HCT116 (cell line): ENCODE data around the gene SART1. TPM values are rescaled to one million over a fixed set of nuclear protein-coding genes. Genes with fewer than 3 reads are reported as not detected.

ENCODE experiments used
- ATAC-seq: fragments of 200-7000 bp; cut with Tn5 transposase; 2 replicates; pipeline ENCODE4 v1.9.1; 2020; ENCODE audit warnings: mild to moderate bottlenecking, moderate library complexity
- BruUV-seq: library from RNA; stranded (reverse); fragments of 400-500 nt; replicated peaks from 2 replicates; lab custom pipeline; 2021; lab: Mats Ljungman, UMichigan
- CTCF ChIA-PET: fragments of 300-600 bp; sonication (Branson Sonifier 250); formaldehyde crosslinking; loops from one replicate; lab custom pipeline; 2021; ENCODE audit warnings: antibody characterized with exemption; lab: Charles Lee
- POLR2A ChIA-PET: fragments of 300-600, 350-600 bp; sonication (Branson Sonifier 250); formaldehyde crosslinking; loops from one replicate; lab custom pipeline; 2021; ENCODE audit warnings: antibody characterized with exemption; lab: Charles Lee
- RAD21 ChIA-PET, 2 experiments: fragments of 300-600 bp; sonication (Branson Sonifier 250); formaldehyde crosslinking; loops; one replicate each; lab custom pipeline; 2023; ENCODE audit warnings: low total read pairs in 2 of 2; ENCODE audit not compliant: uncharacterized antibody in 2 of 2, unreplicated experiment in 2 of 2, low non-redundant PET in 1 of 2; lab: Charles Lee
- DNase-seq: peaks from one replicate; pipeline ENCODE4 v3.0.0-alpha.2; 2010; ENCODE audit warnings: low read depth, low spot score
- H2AFZ ChIP-seq: fragments of 200-600 bp; shearing (Covaris generic), sonication (generic); 2 replicates; pipeline ENCODE4 v1.6.1; 2017; ENCODE audit warnings: low read depth, mixed run types, mixed read lengths, antibody characterized with exemption, low read length; ENCODE audit not compliant: poor library complexity, severe bottlenecking
- H3K27ac ChIP-seq: 2 replicates; pipeline ENCODE4 v1.5.1; 2012; ENCODE audit warnings: low read depth, low read length
- H3K27me3 ChIP-seq: fragments of 200-600 bp; sonication (generic); 2 replicates; pipeline ENCODE4 v1.6.1; 2016; ENCODE audit warnings: mixed run types, low read length, mixed read lengths; ENCODE audit not compliant: insufficient read depth
- H3K36me3 ChIP-seq, 2 experiments: fragments of 200-500 bp in 1 of 2; fragments of 200-600 bp in 1 of 2; sonication (Bioruptor generic) in 1 of 2; sonication (generic) in 1 of 2; 2 replicates each; pipeline versions ENCODE4 v1.5.1 to v1.6.1; 2014 to 2016; ENCODE audit warnings: low read length in 2 of 2, inconsistent platforms in 1 of 2, mixed read lengths in 1 of 2, mixed run types in 1 of 2; ENCODE audit not compliant: insufficient read depth in 2 of 2, control insufficient read depth in 1 of 2
- H3K4me1 ChIP-seq, 2 experiments: fragments of 200-600 bp in 1 of 2; sonication (generic) in 1 of 2; 2 replicates each; pipeline versions ENCODE4 v1.5.1 to v1.6.1; 2012 to 2017; ENCODE audit warnings: low read length in 2 of 2, inconsistent platforms in 1 of 2, mild to moderate bottlenecking in 1 of 2, mixed read lengths in 1 of 2, mixed run types in 1 of 2, moderate library complexity in 1 of 2; ENCODE audit not compliant: insufficient read depth in 2 of 2, control insufficient read depth in 1 of 2
- H3K4me2 ChIP-seq: fragments of 200-600 bp; sonication (generic); 2 replicates; pipeline ENCODE4 v1.6.1; 2017; ENCODE audit warnings: mixed run types, low read length, mixed read lengths
- H3K4me3 ChIP-seq, 2 experiments: fragments of 200-600 bp in 1 of 2; sonication (generic) in 1 of 2; replicated peaks in 1 of 2; 2 replicates each; pipeline ENCODE4 v1.5.1; 2011 to 2016; ENCODE audit warnings: low read length in 2 of 2, control low read depth in 1 of 2, low read depth in 1 of 2, mild to moderate bottlenecking in 1 of 2, mixed read lengths in 1 of 2, mixed run types in 1 of 2
- H3K79me2 ChIP-seq: fragments of 200-600 bp; sonication (generic); 2 replicates; pipeline ENCODE4 v1.6.1; 2017; ENCODE audit warnings: mild to moderate bottlenecking, mixed run types, low read length, moderate library complexity, mixed read lengths; ENCODE audit not compliant: insufficient read depth
- H3K9ac ChIP-seq: fragments of 200-600 bp; sonication (generic); 2 replicates; pipeline ENCODE4 v1.6.1; 2016; ENCODE audit warnings: low read length, mixed read lengths
- H3K9me2 ChIP-seq: fragments of 200-600 bp; sonication (generic), shearing (Covaris generic); 2 replicates; pipeline ENCODE4 v1.6.1; 2017; ENCODE audit warnings: mixed run types, mild to moderate bottlenecking, moderate library complexity; ENCODE audit not compliant: insufficient read depth
- H3K9me3 ChIP-seq, 2 experiments: fragments of 200-500 bp in 1 of 2; fragments of 200-600 bp in 1 of 2; sonication (Bioruptor generic) in 1 of 2; sonication (generic) in 1 of 2; 2 replicates each; pipeline ENCODE4 v1.6.1; 2014 to 2017; ENCODE audit warnings: low read length in 2 of 2, mixed read lengths in 2 of 2, inconsistent platforms in 1 of 2, low read depth in 1 of 2, mild to moderate bottlenecking in 1 of 2, mixed run types in 1 of 2, moderate library complexity in 1 of 2; ENCODE audit not compliant: control insufficient read depth in 1 of 2, insufficient read depth in 1 of 2
- H4K20me1 ChIP-seq: fragments of 200-600 bp; sonication (generic), shearing (Covaris generic); 2 replicates; pipeline ENCODE4 v1.6.1; 2017; ENCODE audit warnings: mixed run types, mild to moderate bottlenecking, moderate library complexity; ENCODE audit not compliant: insufficient read depth
- ATF3 ChIP-seq: IDR thresholded peaks from 2 replicates; pipeline ENCODE4 v1.6.1; 2012
- CBX3 ChIP-seq: IDR thresholded peaks from 2 replicates; pipeline ENCODE4 v1.6.1; 2012; ENCODE audit warnings: low read depth
- JUND ChIP-seq: IDR thresholded peaks from 2 replicates; pipeline ENCODE4 v1.6.1; 2012
- POLR2A ChIP-seq: IDR thresholded peaks from 2 replicates; pipeline ENCODE4 v1.7.0; 2011; ENCODE audit warnings: borderline replicate concordance; ENCODE audit not compliant: insufficient read depth, insufficient read length; ENCODE audit errors: extremely low read depth
- POLR2AphosphoS5 ChIP-seq: IDR thresholded peaks from 2 replicates; pipeline ENCODE4 v1.6.1; 2011; ENCODE audit warnings: mild to moderate bottlenecking, low read depth, low read length, moderate library complexity
- SP1 ChIP-seq: IDR thresholded peaks from 2 replicates; pipeline ENCODE4 v1.6.1; 2012; ENCODE audit warnings: low read depth
- SRF ChIP-seq: IDR thresholded peaks from 2 replicates; pipeline ENCODE4 v1.6.1; 2012; ENCODE audit warnings: low read depth
- TCF7L2 ChIP-seq: IDR thresholded peaks from 2 replicates; pipeline ENCODE4 v1.7.0; 2011; ENCODE audit warnings: borderline replicate concordance, inconsistent platforms; ENCODE audit not compliant: insufficient read depth, insufficient read length; ENCODE audit errors: extremely low read depth
- YY1 ChIP-seq: IDR thresholded peaks from 2 replicates; pipeline ENCODE4 v1.6.1; 2011; ENCODE audit warnings: low read length, low read depth, moderate library complexity, mild to moderate bottlenecking; ENCODE audit not compliant: insufficient replicate concordance; ENCODE audit errors: extremely low read depth
- ZBTB33 ChIP-seq: IDR thresholded peaks from 2 replicates; pipeline ENCODE4 v1.6.1; 2011; ENCODE audit warnings: mild to moderate bottlenecking, low read length, moderate library complexity; ENCODE audit not compliant: insufficient replicate concordance; ENCODE audit errors: extremely low read depth
- ZFX ChIP-seq: fragments of 450-650 bp; IDR thresholded peaks from 2 replicates; pipeline ENCODE4 v1.6.1; 2017
- intact Hi-C: fragments of 100-400 bp; cut with micrococcal nuclease; formaldehyde crosslinking; loops from 2 replicates; pipeline ENCODE4 v1.10.0; 2022
- total RNA-seq: library from RNA; stranded (reverse); gene quantifications from one replicate; pipeline ENCODE4 v1.2.1, GENCODE V29; 2021; ENCODE audit not compliant: unreplicated experiment

The SART1 gene
- total RNA-seq, 1 experiment from 2014 or later: 47.9 TPM

GRCh38 chr11:66001942-66002647 is 40.6 kb downstream of the SART1 start, which contains the start of the genes BANF1 and EIF1AD:
Gene BANF1, plus strand, starts transcription at chr11:66002503. Its CDS starts 748 bp downstream, at chr11:66003251.
Gene EIF1AD, minus strand, starts transcription at chr11:66002157. Its CDS starts 1,768 bp downstream, at chr11:66000389.
- Histone ChIP-seq H3K4me2 (peak within 1 kb of the TSS; percentile 85), H3K4me1 (peaks cover 12 to 37% of the 10 kb centered on the region in 2 experiments), H3K9me3 (no peaks in the 10 kb centered on the region), H4K20me1 (no peaks in the 10 kb centered on the region; the same call in 1 of the 2 replicates), H3K9ac (peak within 1 kb of the TSS; percentile 93), H3K4me3 (peak within 1 kb of the TSS; percentile 98 to 100), H3K79me2 (peaks cover 60% of the 10 kb centered on the region), H3K27ac (peak within 1 kb of the TSS; percentile 87), H2AFZ (no peak within 1 kb of the TSS), H3K27me3 (no peaks in the 10 kb centered on the region), H3K9me2 (no peaks in the 10 kb centered on the region), H3K36me3 (peaks cover 37 to 54% of the 10 kb centered on the region in 2 experiments)
- no peak for TF ChIP-seq SP1
- TF ChIP-seq ATF3: no peak
- TF ChIP-seq CBX3: no peak
- TF ChIP-seq YY1: peak; percentile 82
- peak; percentile 89 for TF ChIP-seq ZBTB33
- TF ChIP-seq JUND: no peak
- TF ChIP-seq POLR2AphosphoS5: peak; percentile 78; the same call in 1 of the 2 replicates
- peak; percentile 69 for TF ChIP-seq ZFX
- peak; percentile 40 for TF ChIP-seq TCF7L2
- TF ChIP-seq SRF: no peak
- TF ChIP-seq POLR2A: peak; percentile 68
- no TSS peak for BruUV-seq
- peak; percentile 83 for ATAC-seq
- peak; percentile 99 for DNase-seq
- CTCF ChIA-PET: interaction anchor here (0.6 to 1.5 kb wide), 4 partner anchors 20 to 111 kb away, joined by 3 to 8 read pairs (median 4); partner anchors contain the start of genes CCDC85B and SF3B2
- RAD21 ChIA-PET: interaction anchor here in 1 of 2 experiments (1.0 kb wide), 1 partner anchor 50 kb away, joined by 4 read pairs; the partner anchor contains the start of gene SF3B2
- intact Hi-C loops: loop anchor here (1.0 kb wide), 4 partner anchors 9 to 142 kb away; partner anchors contain the start of genes MUS81 and SF3B2
- POLR2A ChIA-PET: interaction anchor here (0.8 to 1.6 kb wide), 8 partner anchors 10 to 143 kb away, joined by 3 to 17 read pairs (median 4); partner anchors contain the start of genes CST6, MUS81 and SF3B2
